DMS 273 (cell line): ENCODE results near the gene UBTD1.
"Not testable (repeated sequence)": the region's sequence is repeated elsewhere in the genome, so short reads cannot be mapped to it uniquely, and the experiment has no call there.

Experiments
- DNase-seq: peaks from one replicate; lab custom pipeline; 2025; ENCODE audit not compliant: unreplicated experiment; lab: John Stamatoyannopoulos, UW

UBTD1 gene

GRCh38 chr10:97560731-97561381 lies 62.1 kb downstream of the UBTD1 start:
- not testable (repeated sequence) for DNase-seq

GRCh38 chr10:97561386-97562077 lies 62.8 kb downstream of the UBTD1 start:
- DNase-seq, result not testable (repeated sequence)

- not testable (repeated sequence) for DNase-seq
Observed at GRCh38 chr10:97562329-97562728, 63.6 kb downstream of the UBTD1 start.

- no peak for DNase-seq
Observed at GRCh38 chr10:97563337-97563736, 64.6 kb downstream of the UBTD1 start.

- no peak for DNase-seq
Observed at GRCh38 chr10:97564776-97565175, 66.1 kb downstream of the UBTD1 start.

- DNase-seq, result no peak
Observed at GRCh38 chr10:97566336-97566996, 67.7 kb downstream of the UBTD1 start.

- DNase-seq, result no peak
Observed at GRCh38 chr10:97567891-97568290, 69.2 kb downstream of the UBTD1 start.

- no peak for DNase-seq
Observed at GRCh38 chr10:97570146-97570788, 71.5 kb downstream of the UBTD1 start.

GRCh38 chr10:97570789-97571471 lies 72.2 kb downstream of the UBTD1 start:
- DNase-seq, result peak; percentile 94

- peak; percentile 41 for DNase-seq
Observed at GRCh38 chr10:97571622-97572021, 72.9 kb downstream of the UBTD1 start.

- peak; percentile 84 for DNase-seq
Observed at GRCh38 chr10:97572214-97572989, 73.7 kb downstream of the UBTD1 start, which contains the start of gene ANKRD2. TSS of gene ANKRD2 (plus strand) at chr10:97572779. CDS start at chr10:97572789, 10 bp downstream.

GRCh38 chr10:97573021-97573420 lies 74.3 kb downstream of the UBTD1 start:
- no peak for DNase-seq

GRCh38 chr10:97573672-97574071 lies 74.9 kb downstream of the UBTD1 start:
- DNase-seq, result no peak

GRCh38 chr10:97574374-97575126 lies 75.8 kb downstream of the UBTD1 start:
- DNase-seq, result peak; percentile 68

- DNase-seq, result no peak
Observed at GRCh38 chr10:97575127-97575668, 76.5 kb downstream of the UBTD1 start.

GRCh38 chr10:97576487-97576886 lies 77.8 kb downstream of the UBTD1 start:
- DNase-seq, result not testable (repeated sequence)

- no peak for DNase-seq
Observed at GRCh38 chr10:97577701-97578100, 79.0 kb downstream of the UBTD1 start.

GRCh38 chr10:97578171-97578844 lies 79.6 kb downstream of the UBTD1 start:
- no peak for DNase-seq
